NCI-H2196 (cell line): ENCODE results near the gene CLIC5.

Experiments used
- DNase-seq: peaks from one replicate; lab custom pipeline; 2025; ENCODE audit not compliant: unreplicated experiment; lab: John Stamatoyannopoulos, UW

CLIC5 gene

DNA sequence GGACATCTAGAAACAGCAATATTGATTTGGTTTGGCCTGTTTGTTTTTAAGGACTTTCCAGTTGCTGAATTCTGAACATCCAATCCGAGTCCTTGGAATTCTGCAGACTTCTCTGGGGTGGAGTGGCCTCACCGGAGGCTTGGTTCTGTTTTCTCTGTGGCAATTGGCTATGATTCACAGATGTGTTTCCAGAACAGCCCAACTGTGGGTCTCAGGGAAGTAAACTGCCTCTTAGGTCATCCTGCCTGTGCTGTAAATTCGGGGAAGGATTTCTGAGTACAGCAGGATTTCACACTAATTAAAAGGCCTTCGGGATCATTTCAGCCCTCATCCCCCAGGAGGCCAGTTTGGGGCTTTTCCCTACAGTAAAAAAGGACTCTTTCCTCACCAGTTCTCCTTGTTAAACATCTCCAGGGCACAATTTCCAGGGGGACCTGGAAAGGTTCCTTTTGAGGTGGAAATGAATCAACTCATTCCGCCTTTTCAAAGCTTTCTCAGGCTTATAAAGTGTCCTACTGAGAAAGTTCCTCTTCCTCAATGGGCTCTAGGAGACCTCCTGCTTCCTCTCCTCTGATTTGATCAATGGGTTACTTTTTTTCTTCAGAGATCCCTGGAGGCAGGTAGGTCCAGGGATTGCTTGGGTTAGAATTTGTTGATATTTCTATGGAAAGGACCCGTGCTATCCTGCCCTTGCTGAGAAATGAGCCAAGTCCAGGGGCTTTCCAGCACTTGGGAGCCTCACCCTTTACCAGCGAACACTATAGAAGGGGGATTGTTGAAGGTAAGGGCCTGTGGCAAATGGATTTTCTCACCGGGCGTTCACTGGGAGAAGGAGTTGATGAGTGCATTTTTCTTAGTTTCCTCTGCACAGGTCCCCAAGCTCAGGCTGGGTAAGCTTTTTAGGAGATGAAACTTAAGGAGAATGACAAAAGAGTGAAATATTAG, 114.6 kb downstream of the CLIC5 start:
- DNase-seq, result no peak

DNA sequence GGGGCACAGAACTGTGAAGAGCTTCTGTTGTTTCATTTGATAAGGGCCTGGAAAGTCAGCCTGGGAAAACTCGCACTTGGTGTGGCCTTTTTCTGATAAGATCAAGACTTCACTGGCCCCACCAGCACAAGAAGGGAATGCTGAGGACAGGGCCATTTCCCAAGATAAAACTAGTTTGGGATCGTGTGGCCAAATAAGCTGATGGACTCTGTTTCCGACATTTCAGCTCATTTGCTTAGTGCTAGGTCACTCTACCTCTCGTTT, 116.0 kb downstream of the CLIC5 start:
- DNase-seq, result no peak

DNA sequence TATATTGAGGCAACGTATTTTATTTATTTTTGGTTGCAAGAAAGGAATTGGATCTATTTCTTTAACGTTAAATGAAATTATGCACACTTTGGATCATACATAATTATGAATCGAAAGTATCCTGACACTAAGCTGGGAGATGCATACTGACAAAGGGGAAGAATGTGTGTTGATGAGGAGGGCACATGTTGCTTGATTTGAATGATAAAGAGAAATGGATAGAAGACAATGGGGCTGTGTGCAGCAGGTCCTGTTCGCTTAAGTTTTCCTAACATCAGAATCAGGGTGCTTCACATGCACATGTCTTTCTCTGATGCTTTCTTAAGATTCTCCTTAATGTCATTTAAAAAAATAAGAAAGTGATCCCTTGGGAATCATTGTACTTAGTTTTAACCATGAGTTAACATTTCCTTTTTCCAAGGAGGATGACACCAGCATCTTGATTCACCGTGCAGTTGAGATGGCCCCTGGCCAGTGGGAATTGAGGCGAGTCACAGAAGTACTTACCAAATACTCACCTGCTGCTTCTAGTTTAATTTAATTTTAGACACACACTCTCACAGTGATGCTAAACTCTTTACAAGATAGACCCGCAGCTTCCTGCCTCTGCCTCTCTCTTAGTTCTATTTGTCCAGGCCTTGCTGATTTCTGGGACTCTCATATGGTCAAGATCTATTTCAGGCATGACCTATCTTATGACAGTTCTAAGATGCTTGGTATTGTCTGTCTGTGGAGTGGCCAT, 116.5 kb downstream of the CLIC5 start:
- no peak for DNase-seq

DNA sequence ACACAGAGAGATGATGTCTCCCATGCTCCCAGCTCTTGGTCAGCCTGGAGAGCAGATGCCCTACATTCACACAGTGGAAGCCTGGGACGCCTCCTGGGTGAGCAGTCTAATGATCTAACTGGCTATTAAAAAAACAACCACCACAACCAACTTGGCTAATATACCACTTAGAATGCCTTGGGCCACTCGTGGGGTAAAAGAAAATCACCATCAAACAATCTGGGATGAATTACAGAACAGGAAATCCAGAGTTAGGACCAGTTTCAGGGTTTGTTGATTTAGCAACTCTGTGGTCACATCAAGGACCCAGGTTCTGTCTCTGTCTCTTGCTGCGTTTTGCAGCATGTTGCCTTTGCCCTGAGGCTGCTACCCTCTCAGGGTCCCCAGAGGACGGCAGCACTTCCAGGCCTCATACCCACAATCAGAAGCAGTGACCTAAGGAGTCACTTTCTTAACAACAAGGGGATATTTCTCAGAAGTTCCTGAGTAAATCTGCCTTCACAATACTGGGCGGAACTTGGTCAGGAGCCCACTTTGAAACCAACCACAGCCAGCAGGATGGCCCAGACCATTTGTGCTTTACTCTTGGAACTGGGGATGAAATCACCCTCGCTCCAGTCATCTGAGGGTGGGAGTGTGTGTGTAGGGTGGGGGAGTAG, 118.7 kb downstream of the CLIC5 start:
- DNase-seq, result no peak

DNA sequence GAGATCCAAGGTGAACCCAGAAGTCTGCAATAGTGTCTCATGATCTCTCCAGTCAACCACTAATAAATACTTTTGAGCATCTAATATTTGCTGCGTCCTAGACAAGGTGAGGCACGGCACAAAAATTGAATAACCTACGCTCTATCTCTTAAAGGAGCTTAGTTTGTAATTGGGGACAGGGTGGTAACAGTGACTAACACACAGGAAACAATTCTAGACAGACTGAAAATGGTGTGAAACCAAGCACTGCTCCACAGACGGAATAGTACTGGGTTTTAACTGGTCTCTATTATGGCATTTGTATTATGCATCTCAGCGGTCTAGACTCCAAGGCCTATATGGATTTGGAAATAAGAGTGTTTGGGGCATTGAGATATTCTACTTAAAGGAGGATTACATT, 120.1 kb downstream of the CLIC5 start:
- no peak for DNase-seq

DNA sequence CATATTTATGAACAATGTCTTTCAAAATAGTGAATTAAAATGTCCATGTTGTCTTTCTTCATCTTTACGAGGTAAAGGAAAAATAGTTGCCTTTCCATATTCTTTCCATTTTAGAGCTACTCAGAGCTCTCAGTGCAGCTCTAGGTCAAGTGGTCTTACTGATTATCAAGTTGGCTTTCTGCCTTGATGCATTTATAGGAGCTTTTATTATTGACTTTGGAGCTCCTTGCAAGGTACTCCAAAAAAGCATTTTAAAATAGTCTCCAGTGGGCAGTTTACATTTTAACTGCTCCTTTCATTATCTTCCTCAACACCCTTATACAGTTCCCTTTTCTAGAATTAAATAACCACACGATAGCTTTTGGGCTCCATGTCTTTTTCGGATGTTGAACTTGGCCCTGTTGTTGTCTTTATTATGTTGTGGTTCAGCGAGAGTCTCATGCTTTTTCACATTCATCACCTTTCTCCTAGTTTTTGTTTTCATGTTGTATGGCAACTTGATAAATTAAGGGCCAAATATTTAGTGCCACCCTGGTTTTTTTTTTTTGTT, 122.9 kb downstream of the CLIC5 start:
- DNase-seq, result no peak

DNA sequence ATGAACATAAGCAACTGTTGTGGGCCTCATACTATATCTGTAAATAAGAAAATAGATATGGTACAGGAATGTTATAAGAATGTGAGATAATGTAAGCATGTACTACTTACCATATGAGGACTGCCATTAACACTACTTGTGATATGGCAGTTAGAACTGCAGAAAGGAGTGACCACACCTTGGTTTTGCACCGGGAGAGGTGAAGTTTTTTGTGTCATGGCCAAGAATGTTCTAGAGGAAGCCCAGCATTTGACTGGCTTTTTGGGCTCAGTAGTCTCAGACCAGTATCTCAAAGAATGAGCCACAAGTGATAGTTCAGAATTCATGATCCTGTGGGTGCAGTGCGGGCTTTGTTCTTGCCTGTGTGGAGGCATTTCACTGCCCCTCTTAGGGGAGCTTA, 123.5 kb downstream of the CLIC5 start:
- no peak for DNase-seq

DNA sequence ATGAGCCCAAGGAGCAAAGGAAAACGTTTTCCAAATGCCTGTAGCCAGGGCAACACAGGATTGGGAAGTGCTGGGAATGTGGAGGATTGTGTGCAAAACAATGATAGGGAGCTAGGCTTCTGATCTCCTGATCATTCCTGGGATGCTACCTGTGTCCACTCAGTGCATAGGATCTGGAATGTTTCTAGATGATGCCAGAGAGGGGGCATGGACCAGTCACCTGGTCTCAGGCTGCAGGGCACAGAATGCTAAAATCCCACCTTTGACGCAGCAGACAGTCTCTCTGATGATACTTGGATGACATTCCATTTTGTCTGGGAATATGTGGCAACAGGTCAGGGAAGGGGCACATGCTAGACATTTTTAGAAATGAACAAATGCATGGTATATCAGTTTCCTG, 128.9 kb downstream of the CLIC5 start:
- DNase-seq, result no peak

DNA sequence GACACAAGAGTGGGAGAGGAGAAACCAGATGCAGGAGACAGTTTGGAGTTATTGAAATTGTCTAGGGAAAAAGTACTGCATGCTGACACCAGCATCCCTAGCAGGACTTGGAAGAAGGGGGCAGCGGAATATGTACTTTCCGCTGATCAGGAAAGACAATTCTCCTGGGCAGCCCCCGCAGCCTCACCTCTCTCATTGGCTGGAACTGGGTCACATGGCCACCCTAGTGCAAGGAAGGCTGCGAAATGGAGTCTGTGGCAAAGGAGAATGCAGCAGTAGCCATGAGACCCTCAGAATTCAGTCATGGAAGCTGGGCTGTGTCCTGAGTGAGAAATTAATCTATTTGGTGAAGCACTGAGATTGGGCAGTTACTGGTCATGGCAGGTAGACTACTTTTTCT, 131.3 kb downstream of the CLIC5 start:
- no peak for DNase-seq

DNA sequence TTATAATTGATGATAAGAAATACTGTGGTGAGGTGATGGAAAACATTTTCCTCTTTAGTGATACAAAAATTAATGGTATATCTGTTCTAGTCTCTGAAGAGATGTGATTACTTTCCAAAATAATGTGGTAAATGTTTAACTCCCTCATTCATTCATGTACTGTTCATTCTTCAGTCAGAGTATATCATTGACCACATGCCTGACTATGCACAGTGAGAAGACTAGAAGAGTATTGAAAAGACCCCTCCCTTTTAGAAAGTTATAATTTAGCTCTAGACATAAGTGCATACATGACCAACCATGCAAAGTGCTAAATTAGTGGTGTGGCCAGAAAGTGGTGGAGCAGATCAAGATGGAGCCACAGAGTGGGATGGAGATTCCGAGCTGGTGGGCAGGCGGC, 133.0 kb downstream of the CLIC5 start:
- DNase-seq, result no peak

DNA sequence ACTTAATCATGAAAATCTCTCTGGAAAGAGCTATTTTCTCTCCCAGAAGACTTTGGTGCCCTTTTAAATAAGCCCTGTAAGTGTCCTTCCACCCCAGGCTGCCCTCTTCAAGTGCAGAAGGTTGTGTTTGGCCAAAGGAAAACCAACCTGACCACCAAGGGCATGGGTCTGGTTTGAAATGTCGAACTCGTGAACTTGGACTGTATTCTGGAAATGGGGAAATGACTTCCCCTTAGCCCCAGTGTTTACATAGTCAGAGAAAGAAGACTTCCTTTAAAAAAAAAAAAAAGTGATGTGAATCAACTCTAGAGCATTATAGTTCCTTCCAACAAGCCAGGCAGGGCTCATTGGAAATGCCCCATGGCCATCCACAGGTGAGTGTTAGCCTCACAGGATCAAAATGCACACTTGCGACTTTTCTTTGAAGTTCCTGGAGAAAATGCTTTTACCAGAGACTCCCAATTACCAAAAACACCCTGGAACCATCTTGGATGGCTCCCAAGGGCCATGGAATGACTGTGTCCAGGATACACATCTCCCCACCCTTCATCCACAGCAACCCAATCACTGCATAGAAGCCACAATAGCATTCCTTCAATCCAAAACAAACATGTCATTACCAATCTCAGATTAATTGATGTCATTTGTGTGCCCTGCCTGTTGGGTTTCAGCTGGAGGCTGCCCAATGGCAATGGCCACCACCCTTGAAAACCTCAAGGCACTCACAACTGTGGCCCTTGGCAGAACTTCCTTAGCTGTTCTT, 133.8 kb downstream of the CLIC5 start:
- no peak for DNase-seq

DNA sequence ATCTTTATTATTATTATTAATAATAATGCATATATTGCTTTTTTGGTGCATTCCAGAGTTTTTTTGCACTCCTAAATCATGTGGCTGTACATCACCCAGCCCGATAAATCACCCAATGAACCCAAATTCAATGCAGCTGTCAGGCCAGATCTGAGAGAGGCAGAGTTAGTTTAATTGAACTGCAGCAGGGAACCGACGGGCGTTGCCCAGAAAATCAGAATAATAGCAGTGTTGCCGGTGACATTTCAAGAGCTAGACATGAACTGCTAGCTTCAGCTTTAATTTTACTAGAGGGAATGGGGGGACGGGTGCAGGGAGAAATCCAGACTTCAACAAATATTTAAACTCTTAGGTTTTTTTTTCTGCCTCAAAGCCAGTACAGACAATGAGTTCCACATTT, 135.0 kb downstream of the CLIC5 start:
- DNase-seq, result no peak

DNA sequence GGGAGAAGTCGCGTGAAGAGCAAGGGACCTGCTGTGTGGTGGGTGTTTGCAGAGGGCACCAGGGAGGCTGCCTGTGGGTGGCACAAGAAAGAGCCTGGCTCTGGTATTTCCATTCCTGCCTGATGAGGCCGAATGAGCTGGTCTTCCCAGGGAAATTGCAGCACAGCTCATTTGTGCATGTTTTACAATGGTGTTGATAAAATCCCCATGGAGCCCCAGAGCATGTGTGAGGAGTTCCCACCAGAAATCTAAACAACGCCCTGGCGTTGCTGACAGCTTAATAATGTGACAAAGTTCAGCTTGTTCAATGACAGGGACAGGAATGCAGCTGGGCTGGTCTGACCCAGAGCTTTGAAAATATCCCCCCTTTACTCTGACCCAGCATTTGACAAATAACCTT, 135.5 kb downstream of the CLIC5 start:
- no peak for DNase-seq

DNA sequence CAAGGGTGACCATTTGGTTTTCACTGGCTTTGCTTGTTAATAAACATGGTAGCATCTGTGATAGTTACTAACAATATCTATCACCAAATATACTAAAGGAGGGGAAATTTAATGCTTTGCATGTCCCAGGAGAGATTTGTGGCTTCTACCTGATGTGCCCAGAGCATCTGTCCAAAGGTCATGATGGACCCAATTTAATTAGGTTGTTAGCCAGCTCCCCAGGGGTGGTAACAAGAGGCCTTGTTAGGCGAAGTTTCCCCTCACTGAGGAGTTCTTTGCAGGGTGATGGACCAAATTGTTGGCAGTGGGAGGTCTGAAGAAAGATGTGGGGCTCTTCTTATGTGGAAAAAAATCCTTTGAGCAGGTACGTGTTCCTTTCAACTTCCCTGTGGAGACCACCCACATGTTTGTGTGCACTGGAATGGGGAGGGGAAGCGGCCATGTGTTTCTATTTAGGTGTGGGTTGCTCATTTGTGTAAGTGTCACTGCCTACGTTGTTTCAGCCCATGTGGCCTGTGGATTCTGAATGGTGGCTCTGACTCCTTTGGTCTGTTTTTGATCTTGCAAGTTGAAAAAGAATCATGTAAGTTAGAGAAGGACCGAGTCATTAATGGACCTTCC, 137.6 kb downstream of the CLIC5 start:
- no peak for DNase-seq

DNA sequence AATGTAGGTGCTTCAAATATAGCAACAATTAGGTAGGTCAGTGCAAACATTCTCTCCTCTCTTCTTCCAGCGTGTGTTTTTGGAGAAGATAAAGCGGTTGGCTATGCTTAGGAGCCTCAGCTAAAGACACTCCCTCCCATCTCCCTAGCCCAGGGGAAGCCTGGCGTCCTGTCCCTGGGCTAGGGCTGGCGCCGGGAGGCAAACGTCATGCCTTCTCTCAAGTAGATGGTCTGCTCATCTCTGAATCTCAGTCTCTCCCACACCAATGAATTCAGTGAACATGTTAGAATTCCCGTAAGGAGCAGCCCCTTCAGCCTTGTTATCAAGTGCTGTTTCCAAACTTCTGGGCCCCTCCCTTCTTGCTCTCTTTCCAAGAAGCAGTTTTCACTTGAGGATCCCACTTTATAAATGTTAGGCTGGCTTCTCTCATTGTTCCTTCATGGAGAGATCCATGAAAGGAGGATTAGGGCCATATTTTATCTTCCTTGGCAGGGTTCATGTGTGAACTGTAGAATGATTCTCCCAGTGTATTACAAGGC, 142.8 kb downstream of the CLIC5 start:
- DNase-seq, result no peak

DNA sequence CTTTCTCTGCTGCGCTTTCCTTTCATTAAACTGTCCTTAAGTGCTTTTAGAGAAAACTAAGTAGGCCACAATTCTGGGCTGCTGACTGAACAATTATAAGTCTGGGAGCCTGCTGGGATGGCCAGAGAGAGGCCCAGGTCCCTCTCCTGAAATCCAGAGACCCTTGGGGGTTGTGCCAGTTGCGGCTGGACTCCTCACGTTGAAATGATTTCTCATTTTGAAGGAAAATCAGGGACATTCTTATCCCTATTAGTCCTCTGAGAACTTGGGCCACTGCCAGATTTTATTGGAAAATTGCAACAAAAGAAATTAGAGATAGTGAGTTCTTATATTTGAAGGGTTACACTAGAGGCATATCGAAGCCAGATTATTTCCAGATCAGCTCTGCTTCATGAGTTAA, 145.1 kb downstream of the CLIC5 start:
- no peak for DNase-seq

DNA sequence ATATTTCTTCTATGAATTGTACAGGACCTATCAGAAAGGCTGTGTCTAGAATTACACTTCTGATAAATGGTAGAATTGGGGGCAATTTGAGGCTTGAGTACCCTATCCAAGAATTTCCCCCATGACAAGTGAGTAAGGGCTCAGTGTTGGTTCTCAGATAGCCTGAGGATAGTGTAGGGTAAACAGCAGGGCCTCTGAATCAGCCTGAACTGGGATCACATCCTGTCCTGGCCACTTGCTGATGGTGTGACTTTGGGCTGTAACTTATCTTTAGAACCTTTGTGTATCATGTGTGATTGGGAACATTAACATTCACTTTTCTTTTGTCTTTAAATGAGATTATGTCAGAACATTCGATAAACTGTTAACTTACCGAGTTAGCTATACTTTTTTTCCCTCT, 151.0 kb downstream of the CLIC5 start:
- no peak for DNase-seq

DNA sequence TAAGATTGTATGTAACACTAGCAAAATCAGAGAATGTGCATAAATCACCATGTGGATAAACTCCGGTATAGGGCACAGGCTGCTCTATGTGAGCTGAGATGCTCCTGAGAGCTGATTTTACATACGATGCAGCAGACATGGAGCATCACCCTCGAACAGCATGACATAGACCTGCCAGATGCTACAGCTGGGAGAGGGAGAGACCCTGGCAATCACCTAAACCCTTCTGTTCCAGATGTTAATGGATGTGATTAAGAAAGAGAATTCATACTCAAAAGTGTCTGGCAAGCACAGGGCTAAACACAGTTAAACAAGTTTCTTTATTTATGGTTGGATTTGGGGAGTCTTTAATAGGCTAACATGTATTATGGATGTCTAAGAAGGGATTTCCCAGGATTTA, 157.0 kb downstream of the CLIC5 start:
- no peak for DNase-seq

DNA sequence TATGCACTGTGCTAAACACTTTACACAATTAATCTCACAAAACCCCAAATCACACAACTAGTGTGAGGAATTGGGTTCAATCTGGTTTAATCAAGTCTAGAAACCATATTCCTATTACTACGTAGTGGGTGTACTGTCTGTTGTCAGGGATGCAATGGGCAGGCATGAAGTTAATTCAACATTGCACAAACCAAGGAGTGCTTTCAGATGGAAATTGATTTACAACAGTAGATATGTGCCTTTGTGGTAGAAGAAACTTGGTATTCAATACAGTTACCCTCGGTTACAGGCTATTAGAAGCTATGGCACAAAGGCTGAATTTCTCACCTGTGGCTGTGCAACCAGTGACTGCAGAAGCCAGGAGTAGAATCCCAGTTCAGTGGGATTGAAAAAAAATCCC, 157.8 kb downstream of the CLIC5 start:
- no peak for DNase-seq

DNA sequence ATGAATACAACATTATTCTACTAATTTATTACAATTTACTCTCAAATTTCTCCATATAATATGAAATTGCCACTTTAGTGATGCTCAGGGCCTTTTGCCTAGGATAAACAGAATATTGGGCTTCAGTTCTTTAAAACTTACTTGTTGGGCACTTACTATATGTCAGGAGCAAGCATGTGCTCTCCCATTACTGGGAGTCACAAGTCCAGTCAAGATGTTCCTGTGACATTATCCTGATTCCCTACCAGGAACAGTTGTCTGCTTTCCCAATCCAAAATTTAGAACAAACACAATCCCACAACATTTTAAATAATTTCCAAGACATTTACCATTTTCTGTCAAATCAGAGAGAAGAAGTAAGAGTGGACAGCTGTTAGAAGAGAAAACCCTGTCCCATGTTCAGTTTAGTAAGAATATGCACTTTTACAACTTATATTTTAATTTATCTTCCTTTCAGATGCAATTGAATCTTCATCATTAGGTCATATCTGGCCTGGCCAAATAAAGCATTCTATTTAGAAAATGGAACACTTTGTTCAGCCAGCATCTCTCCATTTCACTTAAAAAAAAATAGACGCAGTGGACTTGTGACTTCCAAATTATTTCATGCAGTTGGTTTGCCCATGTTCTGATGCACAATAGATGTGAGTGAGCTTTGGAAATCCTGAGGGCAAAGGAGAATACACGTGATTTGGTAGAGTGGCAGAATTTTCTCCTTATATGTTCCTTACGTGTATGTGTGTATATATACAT, 159.8 kb downstream of the CLIC5 start:
- no peak for DNase-seq
